ENCODE data around the gene INIP.

The INIP gene

DNA sequence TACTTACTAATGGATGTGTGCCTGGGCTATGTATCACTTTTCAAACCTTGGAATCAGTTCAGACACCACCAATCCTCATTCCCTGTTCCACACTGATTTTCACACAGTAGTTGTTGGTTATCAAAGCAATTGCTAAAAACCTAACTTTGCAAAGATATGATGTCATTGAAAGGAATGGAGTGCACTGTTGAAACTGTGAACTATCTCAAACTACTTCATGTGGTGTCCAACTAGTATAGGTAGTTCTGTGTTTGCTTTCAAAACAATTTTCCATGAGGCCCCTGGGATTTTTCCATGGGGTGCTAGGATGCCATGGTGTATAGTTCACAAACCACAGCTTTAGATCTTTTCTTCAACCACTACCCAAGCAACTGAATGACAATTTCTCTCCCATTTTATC is 17.8 kb downstream of the INIP start:
- no peak overlapping the region for H3K9ac ChIP-seq
- TF ChIP-seq, protein P1, sequence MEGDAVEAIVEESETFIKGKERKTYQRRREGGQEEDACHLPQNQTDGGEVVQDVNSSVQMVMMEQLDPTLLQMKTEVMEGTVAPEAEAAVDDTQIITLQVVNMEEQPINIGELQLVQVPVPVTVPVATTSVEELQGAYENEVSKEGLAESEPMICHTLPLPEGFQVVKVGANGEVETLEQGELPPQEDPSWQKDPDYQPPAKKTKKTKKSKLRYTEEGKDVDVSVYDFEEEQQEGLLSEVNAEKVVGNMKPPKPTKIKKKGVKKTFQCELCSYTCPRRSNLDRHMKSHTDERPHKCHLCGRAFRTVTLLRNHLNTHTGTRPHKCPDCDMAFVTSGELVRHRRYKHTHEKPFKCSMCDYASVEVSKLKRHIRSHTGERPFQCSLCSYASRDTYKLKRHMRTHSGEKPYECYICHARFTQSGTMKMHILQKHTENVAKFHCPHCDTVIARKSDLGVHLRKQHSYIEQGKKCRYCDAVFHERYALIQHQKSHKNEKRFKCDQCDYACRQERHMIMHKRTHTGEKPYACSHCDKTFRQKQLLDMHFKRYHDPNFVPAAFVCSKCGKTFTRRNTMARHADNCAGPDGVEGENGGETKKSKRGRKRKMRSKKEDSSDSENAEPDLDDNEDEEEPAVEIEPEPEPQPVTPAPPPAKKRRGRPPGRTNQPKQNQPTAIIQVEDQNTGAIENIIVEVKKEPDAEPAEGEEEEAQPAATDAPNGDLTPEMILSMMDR (conservative IDR thresholded peaks at IDR 0.05; ENCODE audit: low read depth, low read length), result no peak
- H3K36me3 ChIP-seq (ENCODE audit: insufficient read depth), result no peaks in the 10 kb centered on the region
- no peak overlapping the region for H3K27ac ChIP-seq
- H3K27me3 ChIP-seq (ENCODE audit: insufficient read depth, low read depth), result no peaks in the 10 kb centered on the region
- no peak overlapping the region for H3K4me3 ChIP-seq (IDR thresholded peaks at IDR 0.05; ENCODE audit: insufficient read depth, low read depth, low read length)
- H2AFZ ChIP-seq (ENCODE audit: low read depth), result no peak overlapping the region
- peaks cover 3% of the 10 kb centered on the region; the same call in 1 of the 2 replicates for H4K20me1 ChIP-seq (ENCODE audit: insufficient read depth)
- H3K4me2 ChIP-seq, result peak overlapping the region; percentile 81; the same call in 1 of the 2 replicates
- H3K4me1 ChIP-seq (ENCODE audit: low read depth, poor library complexity, severe bottlenecking), result peaks cover 32% of the 10 kb centered on the region
- H3K79me2 ChIP-seq (ENCODE audit: insufficient read depth, low read depth), result no peaks in the 10 kb centered on the region; the same call in 1 of the 2 replicates

DNA sequence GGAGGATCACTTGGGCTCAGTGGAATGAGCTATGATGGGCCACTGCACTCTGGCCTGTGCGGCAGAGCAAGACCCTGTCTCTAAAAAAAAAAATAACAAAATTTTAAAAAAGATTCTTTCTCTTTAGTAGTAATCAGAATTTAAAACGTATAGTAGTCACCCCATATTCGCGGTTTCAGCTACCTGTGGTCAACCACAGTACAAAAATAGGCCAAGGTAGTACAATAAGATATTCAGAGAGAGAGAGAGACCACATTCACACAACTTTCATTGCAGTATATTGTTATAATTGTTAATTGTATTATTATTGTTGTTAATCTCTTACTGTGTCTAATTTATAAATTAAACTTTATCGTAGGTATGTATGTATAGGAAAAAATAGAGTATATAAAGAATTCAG is 18.7 kb downstream of the INIP start:
- Histone ChIP-seq H3K4me1 (ENCODE audit: low read depth, poor library complexity, severe bottlenecking) (peaks cover 32% of the 10 kb centered on the region), H3K36me3 (ENCODE audit: insufficient read depth) (no peaks in the 10 kb centered on the region), H4K20me1 (ENCODE audit: insufficient read depth) (0 out of 2 replicates have a peak, but pooled peaks cover 3% of the 10 kb centered on the region), H3K79me2 (ENCODE audit: insufficient read depth, low read depth) (no peaks in the 10 kb centered on the region; the same call in 1 of the 2 replicates), H3K27me3 (ENCODE audit: insufficient read depth, low read depth) (no peaks in the 10 kb centered on the region), H3K4me3 (IDR thresholded peaks at IDR 0.05; ENCODE audit: insufficient read depth, low read depth, low read length) (no peak overlapping the region), H2AFZ (ENCODE audit: low read depth) (no peak overlapping the region), H3K27ac (peak overlapping the region; percentile 30; the same call in 1 of the 2 replicates), H3K9ac (no peak overlapping the region), H3K4me2 (peak overlapping the region; percentile 81)
- TF ChIP-seq, protein P1 (conservative IDR thresholded peaks at IDR 0.05; ENCODE audit: low read depth, low read length), result no peak

DNA sequence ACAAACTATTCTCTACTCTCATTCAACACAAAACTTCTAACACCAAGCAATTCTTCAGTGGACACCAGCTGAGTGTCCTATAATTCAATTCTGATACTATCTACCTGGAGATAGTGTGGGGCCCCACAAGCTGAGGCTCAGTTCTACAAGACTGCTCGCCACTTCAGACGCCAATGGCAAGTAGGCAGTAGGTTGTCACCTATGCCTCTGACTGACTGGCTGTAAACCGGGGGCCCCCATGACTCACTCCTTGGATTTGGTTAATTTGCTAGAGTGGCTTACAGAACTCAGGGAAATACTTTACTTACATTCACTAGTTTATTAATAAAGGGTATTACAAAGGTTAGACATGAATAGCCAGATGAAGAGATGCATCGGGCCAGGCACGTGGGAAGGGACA is 21.5 kb downstream of the INIP start:
- H3K4me3 ChIP-seq (IDR thresholded peaks at IDR 0.05; ENCODE audit: insufficient read depth, low read depth, low read length), result no peak overlapping the region
- TF ChIP-seq, protein P1 (conservative IDR thresholded peaks at IDR 0.05; ENCODE audit: low read depth, low read length), result no peak
- no peak overlapping the region for H2AFZ ChIP-seq (ENCODE audit: low read depth)
- H3K27ac ChIP-seq, result no peak overlapping the region
- H3K27me3 ChIP-seq (ENCODE audit: insufficient read depth, low read depth), result no peaks in the 10 kb centered on the region
- no peak overlapping the region for H3K4me2 ChIP-seq
- H3K4me1 ChIP-seq (ENCODE audit: low read depth, poor library complexity, severe bottlenecking), result peaks cover 32% of the 10 kb centered on the region
- peaks cover 4% of the 10 kb centered on the region; the same call in 1 of the 2 replicates for H3K36me3 ChIP-seq (ENCODE audit: insufficient read depth)
- no peaks in the 10 kb centered on the region for H3K79me2 ChIP-seq (ENCODE audit: insufficient read depth, low read depth)
- H4K20me1 ChIP-seq (ENCODE audit: insufficient read depth), result 0 out of 2 replicates have a peak, but pooled peaks cover 3% of the 10 kb centered on the region
- no peak overlapping the region for H3K9ac ChIP-seq

DNA sequence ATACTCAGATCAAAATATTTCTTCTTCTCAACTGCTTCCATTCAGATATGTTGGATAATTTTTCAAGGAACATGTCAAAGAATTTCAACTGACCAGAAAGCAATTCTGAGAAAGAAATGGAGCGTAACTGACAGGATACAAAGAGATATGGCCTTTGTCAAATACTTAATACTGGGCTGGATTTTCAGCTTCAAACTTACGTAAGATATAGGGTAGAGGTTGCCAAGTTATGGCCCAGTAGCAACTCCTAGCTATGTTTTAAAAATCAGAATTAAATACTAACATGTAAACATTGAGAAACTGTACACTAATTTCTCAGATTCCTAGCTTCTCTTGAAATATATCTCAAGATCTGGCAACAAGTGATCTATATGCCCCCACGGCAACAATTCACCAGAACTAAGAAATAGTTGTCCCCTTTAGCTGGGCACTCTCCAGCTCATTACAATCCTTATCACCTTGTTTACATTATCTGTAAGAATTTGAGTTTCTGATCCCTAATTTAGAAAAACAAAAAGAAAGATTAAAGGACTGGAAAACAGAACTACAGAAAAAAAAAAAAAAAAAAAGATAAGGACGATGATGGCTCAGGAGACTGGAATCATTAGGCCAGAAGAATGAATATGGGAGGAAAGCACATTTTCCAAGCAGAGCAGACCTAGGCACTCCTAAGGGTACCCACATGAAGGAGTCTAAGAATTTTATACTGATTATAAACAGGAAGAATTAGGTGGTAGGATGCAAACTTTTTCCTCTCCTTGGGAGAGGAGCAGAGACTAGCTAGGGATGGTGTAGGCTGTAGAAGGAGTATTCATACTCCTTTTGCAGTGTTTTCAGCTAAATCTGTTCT is 23.0 kb downstream of the INIP start:
- Histone ChIP-seq H3K9ac (no peak overlapping the region), H3K4me2 (no peak overlapping the region), H3K27me3 (ENCODE audit: insufficient read depth, low read depth) (no peaks in the 10 kb centered on the region), H3K79me2 (ENCODE audit: insufficient read depth, low read depth) (no peaks in the 10 kb centered on the region), H2AFZ (ENCODE audit: low read depth) (no peak overlapping the region), H3K36me3 (ENCODE audit: insufficient read depth) (peaks cover 9% of the 10 kb centered on the region; the same call in 1 of the 2 replicates), H4K20me1 (ENCODE audit: insufficient read depth) (0 out of 2 replicates have a peak, but pooled peaks cover 3% of the 10 kb centered on the region), H3K27ac (no peak overlapping the region), H3K4me3 (IDR thresholded peaks at IDR 0.05; ENCODE audit: insufficient read depth, low read depth, low read length) (no peak overlapping the region), H3K4me1 (ENCODE audit: low read depth, poor library complexity, severe bottlenecking) (peaks cover 18% of the 10 kb centered on the region)
- TF ChIP-seq, protein P1 (conservative IDR thresholded peaks at IDR 0.05; ENCODE audit: low read depth, low read length), result no peak
